SH-SY5Y (cell line): ENCODE measurements around the gene IPCEF1.

Experiments
- GATA2 ChIP-seq: IDR thresholded peaks from 2 replicates; pipeline ENCODE4 v1.6.1; 2011; ENCODE audit warnings: mild to moderate bottlenecking, low read depth, low read length
- GATA3 ChIP-seq: IDR thresholded peaks from 2 replicates; pipeline ENCODE4 v1.6.1; 2011; ENCODE audit warnings: low read depth, mild to moderate bottlenecking, low read length, moderate library complexity

DNA sequence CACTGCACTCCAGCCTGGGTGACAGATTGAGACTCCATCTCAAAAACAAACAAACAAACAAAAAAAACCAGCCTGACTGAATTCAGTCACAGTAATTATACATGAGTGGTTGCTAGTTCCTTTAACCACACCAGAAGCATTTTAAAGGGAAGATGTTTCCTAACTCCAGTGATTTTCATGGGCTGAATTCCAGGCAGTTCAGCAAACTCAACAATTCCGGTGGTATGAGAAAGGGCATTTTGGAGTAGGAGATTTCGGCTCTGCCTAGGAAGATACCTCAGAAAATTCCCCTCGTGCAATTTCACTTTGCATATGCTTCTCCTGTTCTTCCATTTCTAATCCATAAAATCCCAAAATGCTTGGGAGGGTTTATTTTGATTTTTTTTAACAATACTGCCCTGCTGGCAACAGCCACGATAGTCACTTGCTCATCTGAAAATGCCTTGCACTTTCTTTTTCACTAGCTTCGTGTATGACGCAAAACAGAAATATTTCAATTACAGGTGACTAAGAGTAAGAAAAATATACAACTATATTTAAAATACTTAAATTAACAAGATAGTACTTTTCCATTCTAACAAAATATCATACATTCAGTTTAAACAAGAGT is 48.3 kb upstream of the IPCEF1 start:
- TF ChIP-seq GATA3 (no peak), GATA2 (no peak)
